Tibial nerve (tissue), 4 donors: ENCODE measurements around the gene TRPV6.

ENCODE experiments used
- CTCF ChIP-seq, 5 experiments: fragments of 200-600 bp in 3 of 5; fragments of 450-650 bp in 2 of 5; sonication (generic) in 3 of 5; IDR thresholded peaks; one replicate each; pipeline ENCODE4 v1.5.1; 2016 to 2019; ENCODE audit warnings: antibody characterized with exemption in 5 of 5, mild to moderate bottlenecking in 3 of 5, moderate library complexity in 2 of 5
- EP300 ChIP-seq, 2 donors: sonication (generic); formaldehyde crosslinking; IDR thresholded peaks; one replicate each; pipeline ENCODE4 v1.6.1; 2017; ENCODE audit warnings: antibody characterized with exemption in 2 of 2, mild to moderate bottlenecking in 1 of 2
- POLR2A ChIP-seq, 2 donors: fragments of 450-650 bp; IDR thresholded peaks; one replicate each; pipeline ENCODE4 v1.6.1; 2017; ENCODE audit warnings: antibody characterized with exemption in 2 of 2, mild to moderate bottlenecking in 2 of 2, moderate library complexity in 2 of 2

- TF ChIP-seq CTCF (IDR thresholded peaks at IDR 0.05), result no peak
- no peak for TF ChIP-seq POLR2A (IDR thresholded peaks at IDR 0.05)
- TF ChIP-seq EP300 (IDR thresholded peaks at IDR 0.05), result no peak
Observed at GRCh38 chr7:142917447-142917846, 31.9 kb upstream of the TRPV6 start.
